GM18502 (cell line): ENCODE measurements around the gene JAM3.
"Not testable (repeated sequence)": the region's sequence is repeated elsewhere in the genome, so short reads cannot be mapped to it uniquely, and the experiment has no call there.

Experiments used
- ATAC-seq: cut with Tn5 transposase; IDR thresholded peaks from one replicate; pipeline ENCODE4 v1.9.1; 2021; ENCODE audit warnings: mild to moderate bottlenecking; ENCODE audit not compliant: unreplicated experiment, poor library complexity

The JAM3 gene

DNA sequence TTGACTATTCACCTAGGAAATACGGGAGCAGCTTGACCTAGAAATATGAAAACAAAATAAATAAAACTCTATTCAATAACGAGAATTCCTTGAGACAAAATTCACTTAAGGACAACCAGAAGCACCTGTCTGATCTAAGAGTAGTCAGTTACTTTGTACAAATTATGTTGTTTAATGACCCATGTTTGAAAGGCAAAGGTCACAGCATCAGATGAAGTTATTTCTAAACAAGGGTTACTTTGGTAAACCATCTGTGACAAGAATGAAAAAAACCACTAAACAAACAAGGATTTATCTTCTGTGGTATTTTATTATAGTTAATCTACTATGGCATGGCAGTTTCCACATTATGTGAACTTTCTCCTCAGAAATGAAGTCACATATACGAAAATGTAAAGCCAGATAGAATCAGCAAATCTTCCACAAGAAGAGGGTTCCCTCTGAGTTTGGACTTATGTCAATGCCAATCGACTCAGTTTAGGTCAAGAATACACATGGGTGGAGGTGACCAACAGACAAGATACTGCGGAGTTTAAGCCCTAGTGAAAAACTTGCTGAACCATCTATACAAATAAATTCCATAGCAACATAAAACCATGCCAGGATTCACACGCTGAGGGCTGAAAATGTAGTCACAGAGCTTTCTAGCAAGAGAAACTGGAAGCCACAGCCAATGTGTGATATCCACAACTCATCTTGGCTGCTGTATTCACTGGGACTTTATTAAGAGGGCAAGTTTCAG is 101.5 kb downstream of the JAM3 start:
- no peak for ATAC-seq

DNA sequence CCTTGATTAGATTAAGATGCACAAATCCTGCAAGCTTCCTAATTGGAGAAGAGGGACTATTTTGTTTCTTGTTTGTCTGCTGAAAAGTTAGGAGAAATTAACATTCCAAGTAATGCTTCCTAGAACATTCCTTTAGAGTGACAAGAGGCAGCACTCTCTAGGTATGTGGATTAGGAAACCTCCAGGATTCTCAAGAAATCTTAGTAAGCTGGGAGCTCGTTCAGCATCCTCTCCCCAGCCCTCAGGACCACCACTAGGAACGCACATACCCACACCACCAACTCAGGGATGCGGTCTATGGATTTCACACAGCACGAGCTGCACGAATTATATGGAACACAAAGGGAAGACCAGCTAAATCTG is 102.0 kb downstream of the JAM3 start:
- ATAC-seq, result no peak

DNA sequence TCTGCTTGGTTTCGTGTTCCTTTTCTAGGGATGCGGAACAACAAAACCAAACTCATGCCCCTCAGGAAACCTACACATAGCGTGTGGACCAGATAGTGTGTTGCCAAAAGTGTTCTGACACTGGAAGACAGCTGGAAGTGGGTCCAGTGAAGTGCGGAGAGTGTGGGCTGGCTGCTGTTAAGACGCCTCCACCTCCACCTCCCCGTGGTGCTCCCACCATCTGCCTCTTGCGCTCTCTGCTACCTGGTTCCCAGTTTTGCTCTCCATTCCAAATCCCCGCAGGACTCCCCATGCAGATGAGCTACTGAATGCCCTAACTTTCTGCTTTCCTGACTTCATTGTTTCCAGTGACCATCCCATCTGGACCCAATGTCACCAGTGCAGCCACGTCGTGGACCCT is 103.1 kb downstream of the JAM3 start:
- ATAC-seq, result no peak

DNA sequence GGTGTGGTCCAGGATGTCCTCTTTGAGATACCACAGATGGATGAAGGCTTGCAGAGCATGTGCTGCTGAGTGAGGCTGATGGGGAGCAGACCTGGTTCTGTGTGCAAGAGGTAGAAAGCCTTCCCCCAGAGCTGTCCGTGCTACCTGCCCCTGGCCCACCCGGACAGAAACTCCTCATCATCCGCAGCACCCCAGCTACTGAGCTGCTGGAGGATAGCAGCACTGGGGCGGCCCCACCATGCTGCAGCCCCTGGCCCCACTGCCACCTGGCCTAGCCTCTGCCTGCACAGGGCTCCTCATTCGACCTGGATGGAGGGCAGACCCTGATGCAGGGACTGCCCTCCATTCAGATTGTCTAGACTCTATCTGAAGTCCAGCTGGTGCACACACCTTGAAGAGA is 104.4 kb downstream of the JAM3 start:
- ATAC-seq, result no peak

DNA sequence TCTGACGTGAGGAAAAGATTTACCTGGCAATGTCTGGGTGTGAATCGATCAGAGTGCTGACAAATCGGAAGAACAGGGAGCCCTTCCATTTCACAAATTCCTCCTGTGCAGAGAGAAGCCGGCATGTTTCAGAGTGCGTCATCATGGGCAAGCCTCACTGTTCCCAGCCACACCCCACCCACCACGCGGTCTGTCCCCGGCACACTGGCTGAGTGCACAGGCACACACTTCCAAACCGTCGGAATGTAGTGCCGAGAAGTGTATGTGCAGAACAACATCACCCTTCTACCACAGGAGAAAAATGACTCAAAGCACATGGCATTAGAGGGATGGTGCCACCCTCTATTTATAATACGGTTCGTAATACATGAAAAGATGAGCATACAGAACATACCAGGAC is 107.4 kb downstream of the JAM3 start:
- no peak for ATAC-seq

DNA sequence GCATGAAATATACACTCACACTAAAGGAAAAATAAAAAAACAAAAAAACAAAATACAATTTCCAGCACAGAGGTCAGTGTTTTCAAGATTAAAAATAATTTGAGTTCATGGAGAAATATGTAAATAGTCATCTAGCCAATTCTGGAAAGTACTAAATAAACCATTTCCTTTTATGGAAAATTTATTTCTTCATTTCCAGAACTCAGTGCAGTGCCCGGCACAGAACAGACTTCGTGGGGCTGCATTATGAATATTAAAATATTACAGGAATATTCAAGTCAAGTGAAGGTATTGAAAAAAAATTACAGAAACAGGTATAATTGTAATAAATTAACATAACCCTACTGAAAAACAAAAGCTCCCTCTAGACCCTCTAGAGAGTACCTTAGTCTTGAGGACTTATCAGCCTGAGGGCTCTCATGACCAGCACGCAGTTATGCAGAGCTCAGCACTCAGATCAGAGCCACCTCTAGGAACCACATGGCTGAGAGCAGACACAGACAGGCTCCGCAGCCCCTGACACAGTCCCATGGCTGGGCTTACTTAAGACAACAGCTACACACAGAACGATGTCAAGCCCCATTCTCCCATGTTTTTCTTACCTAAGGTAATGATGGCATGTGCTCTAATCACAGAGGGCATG is 109.3 kb downstream of the JAM3 start:
- no peak for ATAC-seq

DNA sequence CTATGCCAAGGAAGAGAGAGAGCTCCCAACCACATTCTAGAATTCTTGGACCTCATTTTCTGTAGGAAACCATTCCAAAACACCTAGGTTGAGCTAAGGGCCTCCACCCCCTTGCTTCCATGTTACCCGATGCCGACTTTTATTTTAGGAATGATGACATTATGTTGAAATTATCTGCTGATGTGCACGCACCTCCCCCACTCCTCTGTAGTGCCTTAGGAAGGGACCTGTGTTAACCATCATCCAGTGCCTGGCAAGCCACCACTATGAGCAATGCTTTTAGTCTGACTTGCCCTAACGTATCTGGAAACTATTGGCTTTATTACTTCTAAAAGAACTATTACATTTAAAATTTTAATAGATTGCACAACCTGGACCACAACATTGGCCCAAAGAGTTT is 112.8 kb downstream of the JAM3 start:
- ATAC-seq, result no peak

DNA sequence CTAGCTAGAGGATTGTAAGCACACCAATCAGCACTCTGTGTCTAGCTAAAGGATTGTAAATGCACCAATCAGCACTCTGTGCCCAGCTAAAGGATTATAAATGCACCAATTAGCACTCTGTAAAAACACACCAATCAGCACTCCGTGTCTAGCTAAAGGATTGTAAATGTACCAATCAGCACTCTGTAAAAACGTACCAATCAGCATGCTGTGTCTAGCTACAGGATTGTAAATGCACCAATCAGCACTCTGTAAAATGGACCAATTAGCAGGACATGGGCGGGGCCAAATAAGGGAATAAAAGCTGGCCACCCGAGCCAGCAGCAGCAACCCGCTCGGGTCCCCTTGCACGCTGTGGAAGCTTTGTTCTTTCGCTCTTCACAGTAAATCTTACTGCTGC is 119.2 kb downstream of the JAM3 start:
- not testable (repeated sequence) for ATAC-seq

DNA sequence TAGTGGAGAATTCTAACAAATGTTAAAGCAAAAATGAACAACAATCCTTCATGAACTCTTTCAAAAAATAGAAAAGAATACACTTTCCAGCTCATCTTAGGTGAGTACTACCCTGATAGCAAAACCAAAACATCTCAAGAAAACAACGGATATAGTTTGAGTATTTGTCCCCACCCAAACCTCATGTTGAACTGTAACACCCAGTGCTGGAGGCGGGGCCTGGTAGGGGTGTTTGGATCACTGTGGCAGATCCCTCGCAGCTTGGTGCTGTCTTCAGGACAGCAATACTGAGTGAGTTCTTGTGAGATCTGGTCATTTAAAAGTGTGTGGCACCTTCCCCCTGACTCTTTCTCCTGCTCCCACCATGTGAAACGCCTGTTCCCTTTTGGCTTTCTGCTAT is 127.9 kb downstream of the JAM3 start:
- no peak for ATAC-seq

DNA sequence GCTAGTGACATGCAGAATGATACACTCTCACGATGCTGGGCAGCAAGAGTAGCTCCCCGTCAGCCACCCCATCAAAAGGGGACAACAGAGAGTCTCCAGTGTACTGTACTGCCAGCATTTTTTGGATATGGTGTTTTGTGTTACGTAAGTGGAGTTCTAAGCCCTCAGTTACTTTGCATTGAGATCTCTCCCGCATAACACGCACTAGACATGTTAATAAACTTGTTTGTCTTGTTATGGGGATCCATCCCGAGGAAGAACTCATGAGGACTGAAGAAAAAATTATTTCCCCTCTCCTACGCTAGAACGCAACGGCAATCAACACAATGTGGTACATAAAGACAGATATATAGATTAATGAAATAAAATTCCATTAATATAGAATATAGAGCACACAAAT is 130.7 kb downstream of the JAM3 start:
- no peak for ATAC-seq

DNA sequence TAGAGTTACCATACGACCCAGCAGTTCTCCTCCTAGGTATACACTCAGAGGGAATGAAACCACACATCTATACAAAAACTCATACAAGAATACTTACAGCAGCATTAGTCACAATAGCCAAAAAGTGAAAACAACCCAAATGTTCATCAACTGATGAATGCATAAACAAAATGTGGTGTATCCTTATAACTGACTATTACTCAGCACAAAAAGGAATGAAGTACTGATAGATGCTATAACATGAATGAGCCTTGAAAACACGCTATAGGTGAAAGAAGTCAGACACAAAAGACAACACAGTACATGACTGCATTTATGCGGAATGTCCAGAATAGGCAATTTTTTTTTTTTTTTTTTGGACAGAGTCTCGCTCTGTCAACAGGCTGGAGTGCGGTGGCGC is 131.8 kb downstream of the JAM3 start:
- ATAC-seq, result no peak
